H9 (cell line): ENCODE data around the gene LMOD1. TPM values are rescaled to one million over a fixed set of nuclear protein-coding genes. Genes with fewer than 3 reads are reported as not detected.

ENCODE experiments used
- DNase-seq: peaks from one replicate; pipeline ENCODE4 v3.0.0-alpha.2; 2017
- H2AFZ ChIP-seq: one replicate; pipeline ENCODE4 v1.6.1; 2013; ENCODE audit warnings: mild to moderate bottlenecking, low read length, control low read depth, moderate library complexity
- H2AK5ac ChIP-seq: 2 replicates; pipeline ENCODE4 v1.6.1; 2013; ENCODE audit warnings: low read length, control low read depth, mixed read lengths; ENCODE audit not compliant: insufficient read length
- H2BK120ac ChIP-seq: one replicate; pipeline ENCODE4 v1.6.1; 2013; ENCODE audit warnings: low read depth, mild to moderate bottlenecking, low read length, control low read depth, inconsistent platforms; ENCODE audit not compliant: poor library complexity, severe bottlenecking
- H2BK12ac ChIP-seq: 2 replicates; pipeline ENCODE4 v1.6.1; 2013; ENCODE audit warnings: low read length, control low read depth, mixed read lengths, low read depth; ENCODE audit not compliant: insufficient read length
- H2BK15ac ChIP-seq: 2 replicates; pipeline ENCODE4 v1.6.1; 2013; ENCODE audit warnings: low read depth, low read length, control low read depth
- H2BK20ac ChIP-seq: one replicate; pipeline ENCODE4 v1.6.1; 2013; ENCODE audit warnings: low read depth, mild to moderate bottlenecking, low read length, control low read depth, inconsistent platforms; ENCODE audit not compliant: poor library complexity, severe bottlenecking
- H2BK5ac ChIP-seq: 2 replicates; pipeline ENCODE4 v1.6.1; 2013; ENCODE audit warnings: low read length, control low read depth, mixed read lengths; ENCODE audit not compliant: insufficient read length
- H3K14ac ChIP-seq: 2 replicates; pipeline ENCODE4 v1.6.1; 2013; ENCODE audit warnings: low read length, control low read depth; ENCODE audit not compliant: insufficient read depth
- H3K18ac ChIP-seq: 2 replicates; pipeline ENCODE4 v1.6.1; 2013; ENCODE audit warnings: low read depth, mild to moderate bottlenecking, mixed read lengths, low read length, control low read depth; ENCODE audit not compliant: insufficient read length
- H3K23ac ChIP-seq: 2 replicates; pipeline ENCODE4 v1.6.1; 2013; ENCODE audit warnings: low read length, control low read depth, mixed read lengths, low read depth; ENCODE audit not compliant: insufficient read length
- H3K23me2 ChIP-seq: 2 replicates; pipeline ENCODE4 v1.6.1; 2013; ENCODE audit warnings: low read depth, mild to moderate bottlenecking, mixed read lengths, low read length, control low read depth; ENCODE audit not compliant: insufficient read length, poor library complexity, severe bottlenecking
- H3K27ac ChIP-seq: 2 replicates; pipeline ENCODE4 v1.5.1; 2013; ENCODE audit warnings: low read length, control low read depth, mixed read lengths, low read depth; ENCODE audit not compliant: insufficient read length
- H3K27me3 ChIP-seq: 2 replicates; pipeline ENCODE4 v1.6.1; 2013; ENCODE audit warnings: low read length, control low read depth, inconsistent platforms; ENCODE audit not compliant: insufficient read depth
- H3K4ac ChIP-seq: 2 replicates; pipeline ENCODE4 v1.6.1; 2013; ENCODE audit warnings: low read depth, mild to moderate bottlenecking, control low read depth, inconsistent platforms, low read length, moderate library complexity
- H3K4me1 ChIP-seq: 2 replicates; pipeline ENCODE4 v1.6.1; 2013; ENCODE audit warnings: low read length, control low read depth, inconsistent platforms; ENCODE audit not compliant: insufficient read depth
- H3K4me2 ChIP-seq: 2 replicates; pipeline ENCODE4 v1.6.1; 2013; ENCODE audit warnings: low read length, control low read depth, mixed read lengths; ENCODE audit not compliant: insufficient read length, insufficient read depth
- H3K56ac ChIP-seq: 2 replicates; pipeline ENCODE4 v1.6.1; 2013; ENCODE audit warnings: low read depth, mild to moderate bottlenecking, mixed read lengths, low read length, control low read depth; ENCODE audit not compliant: insufficient read length
- H3K79me1 ChIP-seq: 2 replicates; pipeline ENCODE4 v1.6.1; 2013; ENCODE audit warnings: low read depth, mild to moderate bottlenecking, moderate library complexity, low read length, control low read depth, inconsistent platforms; ENCODE audit not compliant: insufficient read depth, poor library complexity, severe bottlenecking
- H3K79me2 ChIP-seq: 2 replicates; pipeline ENCODE4 v1.6.1; 2013; ENCODE audit warnings: low read length, control low read depth, inconsistent platforms; ENCODE audit not compliant: insufficient read depth
- H3K9ac ChIP-seq: 2 replicates; pipeline ENCODE4 v1.6.1; 2013; ENCODE audit warnings: low read length, control low read depth, mixed read lengths; ENCODE audit not compliant: insufficient read length; ENCODE audit errors: extremely low read depth
- H3K9me3 ChIP-seq: one replicate; pipeline ENCODE4 v1.6.1; 2013; ENCODE audit warnings: low read depth, low read length, inconsistent platforms; ENCODE audit not compliant: control insufficient read depth
- H3T11ph ChIP-seq: one replicate; pipeline ENCODE4 v1.6.1; 2013; ENCODE audit warnings: mild to moderate bottlenecking, low read length, control low read depth, inconsistent platforms
- H4K20me1 ChIP-seq: one replicate; pipeline ENCODE4 v1.6.1; 2013; ENCODE audit not compliant: control insufficient read depth, insufficient read length, insufficient read depth
- H4K5ac ChIP-seq: 2 replicates; pipeline ENCODE4 v1.6.1; 2013; ENCODE audit warnings: low read depth, mild to moderate bottlenecking, mixed read lengths, low read length, control low read depth; ENCODE audit not compliant: insufficient read length
- H4K8ac ChIP-seq: replicated peaks from 2 replicates; pipeline ENCODE4 v1.6.1; 2013; ENCODE audit warnings: low read length, control low read depth, mixed read lengths, low read depth; ENCODE audit not compliant: insufficient read length
- H4K91ac ChIP-seq: 2 replicates; pipeline ENCODE4 v1.6.1; 2013; ENCODE audit warnings: low read depth, mild to moderate bottlenecking, moderate library complexity, mixed read lengths, low read length, control low read depth; ENCODE audit not compliant: insufficient read length
- H3K27ac Mint-ChIP-seq, 3 experiments: 2 replicates in 2 of 3; 3 replicates in 1 of 3; pipeline ENCODE4 v1.8.0; 2020 to 2021; ENCODE audit warnings: mixed read lengths in 3 of 3, mild to moderate bottlenecking in 1 of 3, moderate library complexity in 1 of 3
- H3K27me3 Mint-ChIP-seq: 2 replicates; pipeline ENCODE4 v1.8.0; 2021; ENCODE audit warnings: low read depth, mild to moderate bottlenecking, moderate library complexity, mixed read lengths
- H3K36me3 Mint-ChIP-seq, 3 experiments: 2 replicates in 2 of 3; 3 replicates in 1 of 3; pipeline ENCODE4 v1.8.0; 2020 to 2021; ENCODE audit warnings: low read depth in 3 of 3, mixed read lengths in 3 of 3; ENCODE audit not compliant: insufficient read depth in 1 of 3
- H3K4me1 Mint-ChIP-seq, 2 experiments: 2 replicates each; pipeline ENCODE4 v1.8.0; 2020; ENCODE audit warnings: mixed read lengths in 2 of 2
- H3K4me3 Mint-ChIP-seq, 2 experiments: 2 replicates in 1 of 2; 3 replicates in 1 of 2; pipeline ENCODE4 v1.8.0; 2020 to 2021; ENCODE audit warnings: mild to moderate bottlenecking in 2 of 2, mixed read lengths in 2 of 2, moderate library complexity in 1 of 2
- H3K9me3 Mint-ChIP-seq, 2 experiments: 2 replicates in 1 of 2; 3 replicates in 1 of 2; pipeline ENCODE4 v1.8.0; 2020; ENCODE audit warnings: mild to moderate bottlenecking in 2 of 2, mixed read lengths in 2 of 2, moderate library complexity in 1 of 2
- WGBS: extraction: QIAGEN DNeasy Blood & Tissue Kit; methylation state at CpG from one replicate; pipeline ENCODE4 v1.1.7; 2013; ENCODE audit warnings: missing lambda C conversion rate, low lambda C conversion rate, mixed read lengths; ENCODE audit not compliant: insufficient read length; ENCODE audit errors: extremely low coverage; 5-methylcytosine and 5-hydroxymethylcytosine counted together
- total RNA-seq: library from RNA; stranded (reverse); gene quantifications from 2 replicates; pipeline ENCODE4 v1.2.1, GENCODE V29; 2021
- TF ChIP-seq, protein P1 (sequence below): fragments of 200-600 bp; sonication (generic); conservative IDR thresholded peaks from 3 replicates; pipeline ENCODE4 v1.8.0; 2021; ENCODE audit warnings: antibody characterized with exemption, mild to moderate bottlenecking

Gene LMOD1
- total RNA-seq, 1 experiment from 2014 or later: 0.31 TPM

DNA sequence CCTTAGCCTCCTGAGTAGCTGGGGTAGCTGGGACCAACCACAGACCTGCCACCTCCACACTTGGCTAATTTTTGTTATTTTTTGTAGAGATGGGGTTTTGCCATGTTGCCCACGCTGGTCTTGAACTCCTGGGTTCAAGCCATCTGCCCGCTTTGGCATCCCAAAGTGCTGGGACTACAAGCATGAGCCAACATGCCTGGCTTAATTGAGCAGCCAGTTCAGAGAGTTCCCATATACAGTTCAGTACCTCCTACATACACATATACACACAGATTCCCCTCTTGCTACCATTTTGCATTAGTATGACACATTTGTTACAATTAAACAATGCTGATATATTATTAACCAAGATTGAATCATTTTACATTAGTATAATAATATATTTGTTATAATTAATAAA is 39.0 kb upstream of the LMOD1 start:
- peaks cover 3% of the 10 kb centered on the region for H3K79me1 ChIP-seq
- no peak overlapping the region for H3K4me3 Mint-ChIP-seq

More for the DNA sequence above, 39.0 kb upstream of the LMOD1 start:
- H3K14ac ChIP-seq: no peak overlapping the region
- H4K20me1 ChIP-seq: no peaks in the 10 kb centered on the region
- H3K18ac ChIP-seq: no peak overlapping the region
- H3K36me3 Mint-ChIP-seq: peaks cover 13 to 28% (median 15%) of the 10 kb centered on the region in 3 experiments
- no peaks in the 10 kb centered on the region for H3K9me3 ChIP-seq
- H4K8ac ChIP-seq: no peak overlapping the region
- H2BK120ac ChIP-seq: no peak overlapping the region
- H3K9ac ChIP-seq: no peak overlapping the region
- peaks cover 9% of the 10 kb centered on the region for H3K23me2 ChIP-seq
- no peak overlapping the region for H2AFZ ChIP-seq
- peaks cover 7% of the 10 kb centered on the region; the same call in 1 of the 2 replicates for H3K79me2 ChIP-seq
- no peak overlapping the region for H3K56ac ChIP-seq
- no peak overlapping the region for H3K27ac ChIP-seq
- H2BK20ac ChIP-seq: no peak overlapping the region
- H4K91ac ChIP-seq: no peak overlapping the region
- no peaks in the 10 kb centered on the region for H3K9me3 Mint-ChIP-seq
- H3K4me2 ChIP-seq: no peak overlapping the region
- no peak overlapping the region for H2AK5ac ChIP-seq
- H2BK5ac ChIP-seq: no peak overlapping the region
- WGBS: no CpG with 5 or more reads among the region's 2 CpGs
- no peak overlapping the region for H2BK15ac ChIP-seq
- H3T11ph ChIP-seq: no peak overlapping the region
- H4K5ac ChIP-seq: no peak overlapping the region
- H3K27ac Mint-ChIP-seq: no peak overlapping the region
- no peaks in the 10 kb centered on the region; the same call in 1 of the 2 replicates for H3K27me3 ChIP-seq
- H3K4me1 Mint-ChIP-seq: peaks cover 18 to 21% of the 10 kb centered on the region in 2 experiments
- H3K4me1 ChIP-seq: no peaks in the 10 kb centered on the region; the same call in 1 of the 2 replicates
- no peak overlapping the region for H3K4ac ChIP-seq
- no peak for DNase-seq
- TF ChIP-seq, protein P1, sequence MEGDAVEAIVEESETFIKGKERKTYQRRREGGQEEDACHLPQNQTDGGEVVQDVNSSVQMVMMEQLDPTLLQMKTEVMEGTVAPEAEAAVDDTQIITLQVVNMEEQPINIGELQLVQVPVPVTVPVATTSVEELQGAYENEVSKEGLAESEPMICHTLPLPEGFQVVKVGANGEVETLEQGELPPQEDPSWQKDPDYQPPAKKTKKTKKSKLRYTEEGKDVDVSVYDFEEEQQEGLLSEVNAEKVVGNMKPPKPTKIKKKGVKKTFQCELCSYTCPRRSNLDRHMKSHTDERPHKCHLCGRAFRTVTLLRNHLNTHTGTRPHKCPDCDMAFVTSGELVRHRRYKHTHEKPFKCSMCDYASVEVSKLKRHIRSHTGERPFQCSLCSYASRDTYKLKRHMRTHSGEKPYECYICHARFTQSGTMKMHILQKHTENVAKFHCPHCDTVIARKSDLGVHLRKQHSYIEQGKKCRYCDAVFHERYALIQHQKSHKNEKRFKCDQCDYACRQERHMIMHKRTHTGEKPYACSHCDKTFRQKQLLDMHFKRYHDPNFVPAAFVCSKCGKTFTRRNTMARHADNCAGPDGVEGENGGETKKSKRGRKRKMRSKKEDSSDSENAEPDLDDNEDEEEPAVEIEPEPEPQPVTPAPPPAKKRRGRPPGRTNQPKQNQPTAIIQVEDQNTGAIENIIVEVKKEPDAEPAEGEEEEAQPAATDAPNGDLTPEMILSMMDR: no peak
- peaks cover 11% of the 10 kb centered on the region for H3K27me3 Mint-ChIP-seq
- no peak overlapping the region for H3K23ac ChIP-seq
- no peak overlapping the region for H2BK12ac ChIP-seq
